ENCODE results near the gene SSBP2. TPM values are rescaled to one million over a fixed set of nuclear protein-coding genes. Genes with fewer than 3 reads are reported as not detected.

The SSBP2 gene
- total and polyA plus RNA-seq, 2 of the 8 experiments (the other 6 are each of a cell fraction or from before 2014, with no cell fraction given), result 21.5 to 36.2 TPM

GRCh38 chr5:81633891-81634290 lies 117.0 kb downstream of the SSBP2 start (continued):
- TF ChIP-seq TAF1 (IDR thresholded peaks at IDR 0.05; ENCODE audit: low read depth, low read length), result no peak
